ENCODE data around the gene SLC28A1.

The SLC28A1 gene

DNA sequence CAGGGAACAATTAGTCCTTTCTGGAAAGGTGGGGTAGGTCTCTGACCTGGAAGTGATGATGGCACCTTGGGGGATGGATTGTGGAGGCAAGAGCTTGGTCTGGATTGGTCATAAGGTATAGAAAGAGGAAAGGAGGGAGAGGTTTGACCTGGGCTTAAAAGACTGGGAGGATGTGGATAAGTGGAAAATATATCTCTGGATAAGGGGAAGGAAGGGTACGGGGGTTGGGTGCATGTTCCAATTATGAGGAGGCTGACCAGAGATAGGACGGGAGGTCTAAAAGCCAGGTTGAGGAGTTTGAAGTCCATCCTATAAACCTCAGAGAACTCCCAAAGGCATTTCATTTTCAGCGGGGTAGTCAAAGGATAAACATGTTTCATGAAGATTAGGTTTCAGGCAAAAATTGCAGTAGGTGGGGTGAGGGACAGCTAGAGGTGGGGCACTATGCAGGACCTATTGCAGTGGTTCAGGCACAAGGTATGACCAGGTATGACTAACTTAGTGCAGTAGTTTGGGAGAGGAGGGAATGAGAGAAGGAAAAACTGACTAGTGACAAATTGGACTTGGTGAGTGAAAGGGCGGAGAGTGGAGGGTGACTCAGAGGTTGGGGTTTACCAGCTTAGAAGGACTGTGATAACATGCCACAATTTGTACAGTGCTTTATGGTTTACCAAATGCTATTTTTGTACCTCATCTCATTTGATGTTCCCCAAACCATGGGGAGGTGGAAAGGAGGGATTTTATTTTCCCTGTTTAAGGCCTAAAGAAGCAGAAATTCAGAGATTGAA lies 107.9 kb downstream of the SLC28A1 start:
- DNase-seq (ENCODE audit: low read depth): peak; percentile 83
- no peak overlapping the region for H3K4me3 ChIP-seq (ENCODE audit: control insufficient read depth, low read depth, low read length)
- TF ChIP-seq, protein P1, sequence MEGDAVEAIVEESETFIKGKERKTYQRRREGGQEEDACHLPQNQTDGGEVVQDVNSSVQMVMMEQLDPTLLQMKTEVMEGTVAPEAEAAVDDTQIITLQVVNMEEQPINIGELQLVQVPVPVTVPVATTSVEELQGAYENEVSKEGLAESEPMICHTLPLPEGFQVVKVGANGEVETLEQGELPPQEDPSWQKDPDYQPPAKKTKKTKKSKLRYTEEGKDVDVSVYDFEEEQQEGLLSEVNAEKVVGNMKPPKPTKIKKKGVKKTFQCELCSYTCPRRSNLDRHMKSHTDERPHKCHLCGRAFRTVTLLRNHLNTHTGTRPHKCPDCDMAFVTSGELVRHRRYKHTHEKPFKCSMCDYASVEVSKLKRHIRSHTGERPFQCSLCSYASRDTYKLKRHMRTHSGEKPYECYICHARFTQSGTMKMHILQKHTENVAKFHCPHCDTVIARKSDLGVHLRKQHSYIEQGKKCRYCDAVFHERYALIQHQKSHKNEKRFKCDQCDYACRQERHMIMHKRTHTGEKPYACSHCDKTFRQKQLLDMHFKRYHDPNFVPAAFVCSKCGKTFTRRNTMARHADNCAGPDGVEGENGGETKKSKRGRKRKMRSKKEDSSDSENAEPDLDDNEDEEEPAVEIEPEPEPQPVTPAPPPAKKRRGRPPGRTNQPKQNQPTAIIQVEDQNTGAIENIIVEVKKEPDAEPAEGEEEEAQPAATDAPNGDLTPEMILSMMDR (conservative IDR thresholded peaks at IDR 0.05; ENCODE audit: control insufficient read depth, insufficient read depth, low read depth, low read length): no peak

All from fibroblast of mammary gland (primary cell).